DMS153 (cell line): Measurements from ENCODE around the gene MAGI3.
"Not testable (repeated sequence)": the region's sequence is repeated elsewhere in the genome, so short reads cannot be mapped to it uniquely, and the experiment has no call there.

Experiments
- DNase-seq: peaks from one replicate; lab custom pipeline; 2025; lab: John Stamatoyannopoulos, UW

Gene MAGI3

GRCh38 chr1:113399062-113399583 lies 8.8 kb downstream of the MAGI3 start:
- no peak for DNase-seq

- DNase-seq = no peak
Observed at GRCh38 chr1:113401067-113401466, 10.8 kb downstream of the MAGI3 start.

GRCh38 chr1:113401728-113402127 lies 11.4 kb downstream of the MAGI3 start:
- no peak for DNase-seq

DNA sequence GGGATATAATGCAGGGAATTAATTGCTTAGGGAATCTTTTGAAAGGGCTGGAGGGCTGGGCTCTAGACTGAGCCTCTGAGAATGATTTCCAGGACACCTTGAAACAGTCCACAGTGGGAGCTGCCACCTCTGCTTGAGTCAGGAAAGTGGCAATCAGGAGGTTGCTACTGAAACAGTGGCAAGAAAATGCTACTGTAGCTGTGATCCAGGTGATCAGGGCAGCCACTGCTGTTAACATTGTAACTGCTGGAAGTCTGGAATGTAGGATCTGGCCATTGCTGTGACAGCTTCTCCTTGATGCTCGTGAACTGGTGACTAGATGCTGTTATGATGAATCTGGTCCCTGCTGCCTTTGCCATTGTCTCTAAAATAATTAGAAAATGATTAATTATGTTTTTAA lies 12.8 kb downstream of the MAGI3 start:
- no peak for DNase-seq

GRCh38 chr1:113405573-113405972 lies 15.3 kb downstream of the MAGI3 start:
- no peak for DNase-seq

GRCh38 chr1:113406149-113406548 lies 15.8 kb downstream of the MAGI3 start:
- not testable (repeated sequence) for DNase-seq

- no peak for DNase-seq
Observed at GRCh38 chr1:113409363-113409762, 19.0 kb downstream of the MAGI3 start.

DNA sequence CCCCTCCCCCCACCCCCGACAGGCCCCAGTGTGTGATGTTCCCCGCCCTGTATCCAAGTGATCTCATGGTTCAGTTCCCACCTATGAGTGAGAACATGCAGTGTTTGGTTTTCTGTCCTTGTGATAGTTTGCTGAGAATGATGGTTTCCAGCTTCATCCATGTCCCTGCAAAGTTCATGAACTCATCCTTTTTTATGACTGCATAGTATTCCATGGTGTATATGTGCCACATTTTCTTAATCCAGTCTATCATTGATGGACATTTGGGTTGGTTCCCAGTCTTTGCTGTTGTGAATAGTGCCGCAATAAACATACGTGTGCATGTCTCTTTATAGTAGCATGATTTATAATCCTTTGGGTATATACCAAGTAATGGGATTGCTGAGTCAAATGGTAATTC lies 21.7 kb downstream of the MAGI3 start:
- not testable (repeated sequence) for DNase-seq

DNA sequence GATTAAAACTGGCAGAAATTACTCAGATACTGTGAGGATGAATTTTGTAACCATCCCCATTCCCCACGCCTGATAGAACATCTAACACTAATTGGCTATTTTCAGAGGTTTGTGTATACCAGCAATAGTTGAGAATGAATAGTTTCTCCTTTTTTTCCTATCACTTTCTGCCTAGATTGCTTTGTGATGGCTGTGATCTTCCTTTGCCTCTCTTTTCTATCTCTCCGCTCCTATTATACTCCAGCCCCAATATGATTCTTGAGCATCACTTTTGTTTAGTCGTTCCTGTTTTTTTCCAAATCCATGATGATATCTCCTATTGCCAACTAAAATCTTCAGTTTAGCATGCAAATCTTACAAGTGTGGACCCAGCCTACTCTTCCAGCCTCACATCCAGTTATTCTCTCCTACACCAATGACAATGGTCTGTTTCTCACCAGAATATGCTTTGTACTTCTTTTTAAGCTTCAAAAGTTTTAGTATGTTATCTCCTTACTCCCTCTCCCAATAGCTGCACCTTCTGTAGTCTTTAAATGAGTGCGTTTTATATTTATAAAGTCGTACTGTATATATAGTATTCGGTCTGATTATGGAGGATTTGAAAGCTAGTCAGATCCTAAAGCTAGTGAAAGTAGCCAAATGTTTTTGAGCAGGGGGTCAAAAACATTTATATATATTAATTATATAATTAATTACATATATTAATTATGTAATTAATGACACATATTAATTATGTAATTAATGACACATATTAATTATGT lies 25.2 kb downstream of the MAGI3 start:
- DNase-seq = no peak

- DNase-seq = not testable (repeated sequence)
Observed at GRCh38 chr1:113416071-113416470, 25.8 kb downstream of the MAGI3 start.

- no peak for DNase-seq
Observed at GRCh38 chr1:113416496-113416895, 26.2 kb downstream of the MAGI3 start.

GRCh38 chr1:113422315-113423068 lies 32.2 kb downstream of the MAGI3 start:
- no peak for DNase-seq

DNA sequence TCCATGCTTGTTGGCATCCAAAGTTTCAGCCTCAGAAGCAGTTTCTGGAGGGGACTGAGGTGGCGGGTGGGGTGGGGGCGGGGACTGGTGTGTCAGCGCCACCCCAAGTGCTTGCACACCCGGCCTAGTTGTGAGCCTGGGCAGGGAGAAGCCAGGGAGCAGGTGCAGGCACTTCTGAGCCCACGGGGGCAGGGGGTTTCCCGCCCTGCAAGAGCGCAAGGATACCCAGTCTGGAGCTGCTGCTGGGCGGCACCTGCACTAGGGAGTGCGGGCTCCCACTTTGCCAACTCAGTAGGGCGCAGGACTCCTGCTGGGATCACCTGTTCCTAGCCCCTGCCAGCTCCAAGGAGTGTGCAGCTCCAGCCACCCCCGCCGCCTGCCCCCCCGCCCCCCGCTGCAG lies 33.5 kb downstream of the MAGI3 start:
- DNase-seq = no peak

DNA sequence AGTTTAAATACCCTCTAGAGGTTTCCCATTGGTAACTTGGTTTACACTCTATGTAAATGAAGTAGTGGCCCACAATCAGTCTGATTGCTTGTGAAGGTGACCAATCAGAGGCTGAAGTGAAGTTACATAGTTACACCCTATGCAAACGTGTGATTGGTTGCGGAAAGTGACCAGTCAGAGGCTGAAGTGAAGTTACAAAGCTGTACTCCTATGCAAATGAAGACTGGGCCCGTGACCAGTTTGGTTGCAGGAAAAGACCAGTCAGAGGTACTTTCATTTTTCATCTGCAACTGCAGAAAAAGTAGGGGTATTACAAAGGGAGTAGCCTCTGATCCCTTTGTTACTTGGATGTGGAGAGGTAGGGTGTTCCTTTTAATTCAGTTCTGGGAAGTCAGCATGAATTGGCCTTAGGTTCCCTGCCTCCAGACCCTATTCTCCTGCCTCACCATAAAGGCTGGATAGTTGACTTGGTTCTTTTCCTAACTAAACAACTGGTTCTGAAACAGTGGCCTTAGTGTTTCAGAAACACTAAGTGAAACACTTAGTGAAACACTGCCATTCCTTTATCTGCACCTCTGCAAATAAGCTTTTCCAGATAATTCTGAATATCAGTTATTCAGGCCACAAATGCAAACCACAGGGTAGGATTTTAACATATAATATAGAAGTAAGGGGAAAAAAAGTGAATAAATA lies 39.3 kb downstream of the MAGI3 start:
- DNase-seq = no peak

GRCh38 chr1:113433184-113433583 lies 42.9 kb downstream of the MAGI3 start:
- DNase-seq = no peak

- DNase-seq = no peak
Observed at GRCh38 chr1:113434081-113434873, 44.0 kb downstream of the MAGI3 start.

GRCh38 chr1:113434874-113435175 lies 44.5 kb downstream of the MAGI3 start:
- DNase-seq = no peak

DNA sequence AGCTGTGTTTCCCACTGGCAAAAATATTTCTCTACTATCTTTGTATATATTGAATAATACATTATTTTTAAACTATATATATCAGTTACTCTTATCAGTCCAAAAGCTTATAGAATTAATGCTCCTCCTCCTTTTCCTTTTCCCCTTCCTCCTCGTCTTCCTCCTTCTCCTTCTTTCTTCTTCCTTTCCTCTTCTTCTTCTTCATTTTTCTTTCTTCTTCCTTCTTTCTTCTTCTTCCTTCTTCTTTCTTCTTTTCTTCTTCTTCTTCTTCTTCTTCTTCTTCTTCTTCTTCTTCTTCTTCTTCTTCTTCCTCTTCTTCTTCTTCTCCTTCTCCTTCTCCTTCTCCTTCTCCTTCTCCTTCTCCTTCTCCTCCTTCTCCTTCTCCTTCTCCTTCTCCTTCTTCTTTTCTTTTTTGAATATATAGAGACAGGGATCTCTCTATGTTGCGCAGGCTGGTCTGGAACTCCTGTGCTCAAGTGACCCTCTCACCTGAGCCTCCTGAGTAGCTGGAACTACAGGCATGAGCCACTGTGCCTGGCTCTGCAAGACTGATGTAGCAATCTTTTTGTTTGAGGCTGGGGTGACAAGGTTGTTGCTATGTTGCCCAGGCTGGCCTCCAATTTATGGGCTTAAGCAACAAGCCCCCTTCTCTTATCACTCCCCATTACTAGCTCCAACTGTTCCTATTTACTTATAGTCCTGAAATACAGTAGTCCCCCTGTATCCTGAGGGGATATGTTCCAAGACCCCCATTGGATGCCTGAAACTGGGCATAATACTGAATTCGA lies 47.4 kb downstream of the MAGI3 start:
- DNase-seq = no peak

- DNase-seq = no peak
Observed at GRCh38 chr1:113438505-113439276, 48.4 kb downstream of the MAGI3 start.

DNA sequence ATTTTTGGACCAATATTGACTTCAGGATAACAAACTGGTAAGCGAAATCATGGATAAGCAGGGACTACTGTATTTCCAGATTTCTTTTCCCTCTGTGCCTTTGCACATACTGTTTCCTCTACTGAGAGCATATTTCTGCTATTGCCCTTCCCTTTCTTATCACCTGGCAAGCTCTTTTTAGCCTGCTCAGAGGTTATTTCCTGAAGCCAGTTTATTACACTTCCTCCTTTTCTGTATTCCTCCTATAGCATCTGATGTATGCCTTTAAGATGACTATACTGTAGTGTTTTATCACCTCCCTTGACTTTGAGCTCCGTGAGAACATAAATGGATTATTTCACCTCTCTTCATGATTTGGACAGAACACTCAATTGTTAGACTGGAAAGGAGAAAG lies 49.0 kb downstream of the MAGI3 start:
- no peak for DNase-seq
